Fibroblast of the aortic adventitia (primary cell): ENCODE data around the gene MALRD1. TPM values are rescaled to one million over a fixed set of nuclear protein-coding genes. Genes with fewer than 3 reads are reported as not detected.

Experiments used
- DNase-seq: peaks from one replicate; pipeline ENCODE4 v3.0.0-alpha.2; 2010; ENCODE audit warnings: low read depth
- H3K4me3 ChIP-seq: 2 replicates; pipeline ENCODE4 v1.5.1; 2011; ENCODE audit warnings: low read depth, mild to moderate bottlenecking, control low read depth, low read length, moderate library complexity
- CTCF ChIP-seq: IDR thresholded peaks from 2 replicates; pipeline ENCODE4 v1.5.1; 2011; ENCODE audit warnings: mild to moderate bottlenecking, low read length, control low read depth, inconsistent platforms; ENCODE audit not compliant: insufficient read depth
- total RNA-seq: library from RNA; depleted of rRNA; stranded (reverse); fragments of >200 nt; gene quantifications from 2 replicates; pipeline ENCODE4 v1.2.3, GENCODE V29; 2012; ENCODE audit warnings: low replicate concordance

Gene MALRD1
- total RNA-seq, 1 donor = 0.36 TPM

GRCh38 chr10:19411119-19411518 lies 362.5 kb downstream of the MALRD1 start:
- no peak for TF ChIP-seq CTCF
- no peak overlapping the region for H3K4me3 ChIP-seq
- DNase-seq = no peak

GRCh38 chr10:19412531-19412930 lies 363.9 kb downstream of the MALRD1 start:
- DNase-seq = peak; percentile 31
- peak; percentile 31 for TF ChIP-seq CTCF

GRCh38 chr10:19416164-19416563 lies 367.6 kb downstream of the MALRD1 start:
- DNase-seq = no peak
- TF ChIP-seq CTCF = no peak
- H3K4me3 ChIP-seq = no peak overlapping the region

More at GRCh38 chr10:19412531-19412930, 363.9 kb downstream of the MALRD1 start:
- H3K4me3 ChIP-seq = no peak overlapping the region

DNA sequence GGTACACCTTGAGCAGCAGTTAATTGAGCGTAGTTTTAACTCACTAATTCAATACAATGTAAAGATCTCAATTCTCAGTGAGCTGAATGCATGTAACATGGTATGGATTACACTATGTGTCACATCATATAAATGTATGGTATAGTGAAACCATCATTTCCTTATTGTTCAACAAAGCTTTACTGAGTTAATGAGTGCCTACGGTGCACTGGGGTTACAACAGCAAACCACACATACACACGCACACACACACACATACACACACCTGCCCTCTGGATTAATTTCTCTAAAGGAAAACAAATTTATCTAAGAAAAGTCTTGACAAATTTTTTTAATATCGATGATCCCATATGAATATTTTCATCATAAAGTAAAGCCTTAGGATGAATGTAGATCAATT lies 369.1 kb downstream of the MALRD1 start:
- DNase-seq = no peak
- TF ChIP-seq CTCF = no peak
- H3K4me3 ChIP-seq = no peak overlapping the region

DNA sequence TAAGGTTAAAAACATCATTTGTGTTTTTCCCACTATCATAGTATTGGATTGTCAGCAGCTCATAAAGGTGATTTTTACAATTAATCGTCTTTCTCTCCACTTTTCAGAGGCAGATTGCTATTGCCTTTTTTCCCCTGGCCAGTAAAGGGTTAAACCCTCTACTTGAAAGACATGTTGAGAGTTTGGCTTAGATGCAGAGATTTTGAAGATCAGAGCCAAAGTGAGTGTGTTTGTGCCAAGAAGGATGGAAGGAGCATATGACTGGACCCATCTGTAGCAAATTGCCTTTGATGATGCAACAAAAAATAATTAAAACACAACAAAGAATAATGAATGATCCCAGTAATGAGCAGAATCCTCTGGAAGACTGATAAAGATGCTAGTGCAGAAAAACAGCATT lies 373.1 kb downstream of the MALRD1 start:
- no peak for TF ChIP-seq CTCF
- no peak for DNase-seq
- H3K4me3 ChIP-seq = no peak overlapping the region

GRCh38 chr10:19426034-19426433 lies 377.4 kb downstream of the MALRD1 start:
- DNase-seq = no peak
- no peak for TF ChIP-seq CTCF
- H3K4me3 ChIP-seq = no peak overlapping the region

- no peak for DNase-seq
- TF ChIP-seq CTCF = no peak
- H3K4me3 ChIP-seq = no peak overlapping the region
These were observed 383.2 kb downstream of the MALRD1 start for GRCh38 chr10:19431622-19432351.
